GM12873 (cell line): ENCODE results near the gene MAPK6.

ENCODE experiments used
- CTCF ChIP-seq: IDR thresholded peaks from 2 replicates; pipeline ENCODE4 v1.5.1; 2012; ENCODE audit warnings: low read depth, mild to moderate bottlenecking, moderate library complexity, low read length, control low read depth; ENCODE audit not compliant: insufficient read depth; ENCODE audit errors: missing control alignments

Gene MAPK6

GRCh38 chr15:52093167-52093538 lies 74.1 kb downstream of the MAPK6 start:
- TF ChIP-seq CTCF = no peak

- no peak for TF ChIP-seq CTCF
Measured at GRCh38 chr15:52093539-52094510, 74.8 kb downstream of the MAPK6 start.

- no peak for TF ChIP-seq CTCF
Measured at GRCh38 chr15:52094811-52095584, 76.0 kb downstream of the MAPK6 start.

GRCh38 chr15:52095597-52096262 lies 76.7 kb downstream of the MAPK6 start:
- TF ChIP-seq CTCF = no peak

GRCh38 chr15:52097180-52097579 lies 78.2 kb downstream of the MAPK6 start:
- no peak for TF ChIP-seq CTCF

GRCh38 chr15:52098323-52098722 lies 79.3 kb downstream of the MAPK6 start:
- no peak for TF ChIP-seq CTCF
